CD4-positive, alpha-beta T cell treated with Interferon gamma for 1 hour (primary cell): ENCODE data around the gene MAPK13.
"Not testable (repeated sequence)": the region's sequence is repeated elsewhere in the genome, so short reads cannot be mapped to it uniquely, and the experiment has no call there.

Source experiments
- DNase-seq: peaks from one replicate; pipeline ENCODE4 v3.0.0-alpha.2; 2020

Gene MAPK13

DNA sequence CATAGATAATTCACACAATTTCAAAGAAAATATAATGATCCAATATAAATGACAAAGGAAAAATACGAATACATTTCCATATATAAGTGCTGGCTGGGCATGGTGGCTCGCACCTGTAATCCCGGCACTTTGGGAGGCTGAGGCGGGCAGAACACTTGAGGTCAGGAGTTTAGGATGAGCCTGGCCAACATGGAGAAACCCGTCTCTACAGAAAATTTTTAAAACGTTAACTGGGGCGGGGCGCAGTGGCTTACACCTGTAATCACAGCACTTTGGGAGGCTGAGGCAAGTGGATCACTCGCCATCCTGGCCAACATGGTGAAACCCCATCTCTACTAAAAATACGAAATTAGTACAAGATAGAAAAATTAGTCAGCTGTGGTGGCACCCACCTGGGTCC, 14.9 kb upstream of the MAPK13 start:
- no peak for DNase-seq

GRCh38 chr6:36116066-36116864, 14.0 kb upstream of the MAPK13 start:
- no peak for DNase-seq

DNA sequence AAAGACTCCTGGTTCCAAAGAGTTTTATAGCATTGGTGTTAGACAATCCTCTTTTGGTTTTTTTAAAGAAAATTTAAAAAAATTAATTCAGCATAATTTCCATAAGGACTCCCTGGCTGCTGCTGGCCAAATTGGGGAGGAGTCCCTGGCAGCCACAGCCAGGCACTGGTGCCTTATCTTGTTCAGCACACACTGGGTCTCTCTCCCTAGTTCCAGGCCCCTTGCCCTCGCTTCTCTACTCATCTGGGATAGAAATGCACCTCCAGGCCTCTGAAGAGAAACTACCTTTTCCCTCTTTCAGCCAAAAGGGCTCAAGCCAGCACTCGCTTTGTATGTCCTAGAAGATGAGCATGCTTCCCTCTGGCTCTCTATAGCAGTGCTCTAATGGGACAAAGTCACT, 13.4 kb upstream of the MAPK13 start:
- DNase-seq = no peak

DNA sequence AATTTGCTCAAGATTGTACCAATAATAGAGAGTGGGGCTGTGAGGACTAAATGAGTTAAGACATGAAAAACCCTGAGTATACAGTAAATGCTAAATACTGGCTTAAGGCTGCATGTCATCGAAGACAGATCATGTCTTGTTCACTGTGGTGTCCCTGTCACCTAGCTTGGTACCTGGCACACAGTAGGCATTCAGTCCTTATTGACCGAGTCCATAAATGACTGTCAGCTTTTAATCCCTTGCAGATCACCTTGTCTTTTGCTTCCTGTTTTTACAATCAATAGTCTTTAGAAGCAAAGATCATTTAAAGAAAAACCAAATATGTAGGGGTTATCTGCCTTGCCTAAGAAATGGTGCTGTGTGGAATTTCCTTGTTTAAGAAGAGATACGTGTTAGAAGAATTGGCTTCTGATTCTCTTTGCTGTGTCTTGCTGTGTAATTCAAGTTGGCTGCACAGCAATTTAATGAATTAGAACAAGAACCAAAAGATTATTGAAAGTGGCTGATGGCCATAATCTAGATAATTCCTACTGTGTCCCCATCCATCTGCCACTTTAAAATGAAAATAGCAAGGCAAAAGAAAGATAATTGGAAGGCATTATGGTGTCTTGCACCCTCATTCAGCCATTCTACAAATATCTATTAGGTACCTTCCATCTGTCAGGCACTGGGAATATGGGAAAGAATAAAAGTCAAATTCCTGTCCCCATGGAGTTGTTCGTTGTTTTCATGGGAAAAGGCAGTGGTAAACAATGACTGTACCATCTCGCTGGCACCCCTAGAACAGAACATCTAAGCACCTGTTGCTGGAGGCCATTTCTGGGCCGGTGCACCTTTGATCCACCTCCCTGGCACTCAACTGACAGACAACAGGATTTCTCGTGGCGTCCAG, 12.4 kb upstream of the MAPK13 start:
- no peak for DNase-seq

GRCh38 chr6:36118550-36119107, 11.7 kb upstream of the MAPK13 start:
- peak; percentile 86 for DNase-seq

DNA sequence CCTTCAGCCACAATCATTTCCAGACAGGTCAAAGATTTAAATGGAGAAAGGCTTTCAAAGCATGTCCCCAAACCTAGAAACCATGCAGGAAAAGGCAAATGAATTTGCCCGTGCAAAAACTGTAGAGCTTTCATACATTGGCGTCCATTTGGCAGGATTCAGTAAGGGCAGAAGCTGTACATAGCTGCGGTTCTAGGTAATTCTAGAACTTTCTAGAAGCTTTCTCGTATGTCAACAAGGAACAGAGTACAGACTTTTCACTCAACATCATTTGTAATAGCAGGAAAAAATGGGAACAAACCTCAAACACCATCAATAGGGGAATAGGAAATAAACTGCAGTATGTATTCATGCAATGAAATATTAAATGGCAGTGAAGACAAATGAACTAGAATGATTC, 11.1 kb upstream of the MAPK13 start:
- no peak for DNase-seq

- DNase-seq = no peak
Measured at GRCh38 chr6:36120018-36120417, 10.3 kb upstream of the MAPK13 start.

GRCh38 chr6:36120539-36120938, 9.8 kb upstream of the MAPK13 start:
- DNase-seq = peak; percentile 85

DNA sequence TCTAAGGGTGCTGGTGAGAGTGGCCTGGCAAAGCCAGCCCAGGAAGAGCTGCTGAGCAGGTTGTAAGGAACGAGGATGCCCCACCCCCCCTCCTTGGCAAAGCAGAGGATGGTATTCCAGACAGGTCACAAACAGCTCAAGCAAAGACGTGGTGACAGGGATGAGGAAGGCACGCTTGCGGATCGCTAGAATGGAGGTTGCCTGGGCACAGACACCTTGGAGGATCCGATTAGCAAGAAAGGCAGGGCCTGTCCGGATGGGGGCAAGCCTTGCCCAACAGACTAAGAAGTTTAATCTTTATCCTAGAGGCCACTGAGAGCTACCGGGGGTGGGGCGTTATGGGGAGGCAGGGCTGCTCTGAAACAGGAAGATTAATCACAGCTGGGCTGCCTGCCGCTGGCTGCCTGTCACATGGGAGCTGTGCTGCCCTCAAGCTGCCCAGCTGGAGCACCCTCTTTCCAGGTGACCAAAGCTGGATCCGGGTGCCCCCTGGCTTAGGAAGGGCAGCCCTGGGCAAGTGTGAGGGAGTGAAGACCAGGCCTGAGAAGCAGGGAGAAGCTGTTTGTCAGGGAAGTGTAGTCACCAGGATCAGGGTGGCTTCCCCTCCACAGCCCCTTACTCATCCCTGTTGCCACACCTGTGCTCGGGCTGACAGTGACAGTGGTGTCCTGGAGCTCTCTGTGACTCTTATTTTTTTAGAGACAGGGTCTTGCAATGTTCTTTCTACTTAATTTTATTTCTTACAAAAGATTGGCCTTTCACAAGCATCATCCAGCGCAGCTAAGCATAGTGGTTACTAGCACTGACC, 9.1 kb upstream of the MAPK13 start:
- DNase-seq = peak; percentile 76

DNA sequence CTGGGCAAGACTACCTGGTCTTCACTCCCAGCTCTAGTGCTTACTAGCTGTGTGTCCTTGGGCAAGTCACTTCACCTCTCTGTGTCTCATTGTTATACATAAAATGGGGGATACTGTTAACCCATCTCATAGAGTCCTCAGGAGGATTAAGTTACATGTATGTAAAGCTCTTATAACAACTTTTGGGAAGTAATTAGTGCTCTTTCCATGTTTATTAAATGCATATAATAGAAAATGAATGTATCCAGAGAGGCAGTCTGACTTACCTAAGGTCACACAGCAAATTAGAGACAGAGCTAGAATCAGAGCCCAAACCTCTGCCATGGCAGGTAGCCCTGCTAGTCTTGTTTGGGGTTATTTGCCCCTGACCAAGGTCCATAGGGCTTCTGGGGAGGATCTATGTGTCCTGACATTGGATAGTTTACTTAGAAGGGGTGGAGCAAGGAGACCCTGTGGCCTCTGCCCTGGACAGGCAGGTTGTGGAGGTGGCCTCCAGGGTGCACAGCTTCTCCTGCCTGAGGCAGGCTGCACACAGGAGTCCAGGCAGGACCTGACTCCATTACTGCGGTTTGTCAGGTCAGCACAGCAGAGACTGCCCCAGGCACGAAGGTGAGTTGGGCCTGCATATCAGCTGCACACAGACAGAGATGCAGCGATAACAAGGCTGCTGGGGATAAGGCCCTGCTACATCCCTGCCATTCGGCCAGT, 8.4 kb upstream of the MAPK13 start:
- no peak for DNase-seq

- no peak for DNase-seq
Measured at GRCh38 chr6:36122495-36123269, 7.6 kb upstream of the MAPK13 start.

DNA sequence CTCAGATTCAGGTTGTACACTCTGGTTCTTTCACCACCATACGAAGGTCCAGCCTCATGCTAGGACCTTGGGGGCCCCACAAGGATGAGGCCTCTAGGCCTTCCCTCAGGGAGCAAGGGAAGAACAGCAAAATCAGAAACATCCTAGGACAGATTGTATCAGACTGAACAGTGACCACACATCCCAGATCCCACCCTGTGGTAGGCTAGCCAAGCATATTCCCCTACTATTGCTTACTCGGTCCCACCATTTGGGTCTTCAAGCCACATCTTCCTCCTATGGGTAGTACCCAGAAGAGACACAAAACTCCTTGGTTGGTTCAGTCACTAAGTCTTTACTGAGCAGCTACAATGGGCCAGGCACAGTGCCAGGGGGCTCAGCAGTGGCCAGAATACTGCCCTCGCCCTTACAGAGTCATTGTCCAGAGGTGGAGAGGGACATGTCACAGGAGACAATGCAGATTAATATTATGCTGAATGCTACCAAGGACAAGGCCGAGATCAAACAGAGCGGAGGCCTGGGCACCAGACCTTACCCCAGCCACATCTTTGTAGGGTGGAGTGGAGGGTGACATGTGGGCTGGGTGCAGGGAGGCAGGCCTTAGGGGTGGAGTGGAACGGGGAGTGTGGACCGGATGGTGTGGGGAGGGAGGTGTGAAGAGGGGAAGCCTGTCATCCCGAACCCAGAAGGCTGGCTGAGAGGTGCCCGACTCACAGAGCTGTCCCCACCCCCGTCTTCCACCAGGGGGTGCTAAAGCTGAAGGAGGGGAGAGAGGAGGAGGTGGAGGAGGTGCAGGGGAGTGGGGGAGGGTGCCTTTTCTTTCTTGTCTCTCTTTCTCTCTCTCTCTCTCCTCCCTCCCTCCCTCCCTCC, 6.8 kb upstream of the MAPK13 start:
- peak; percentile 92 for DNase-seq

- not testable (repeated sequence) for DNase-seq
Measured at GRCh38 chr6:36124346-36124745, 6.0 kb upstream of the MAPK13 start.

DNA sequence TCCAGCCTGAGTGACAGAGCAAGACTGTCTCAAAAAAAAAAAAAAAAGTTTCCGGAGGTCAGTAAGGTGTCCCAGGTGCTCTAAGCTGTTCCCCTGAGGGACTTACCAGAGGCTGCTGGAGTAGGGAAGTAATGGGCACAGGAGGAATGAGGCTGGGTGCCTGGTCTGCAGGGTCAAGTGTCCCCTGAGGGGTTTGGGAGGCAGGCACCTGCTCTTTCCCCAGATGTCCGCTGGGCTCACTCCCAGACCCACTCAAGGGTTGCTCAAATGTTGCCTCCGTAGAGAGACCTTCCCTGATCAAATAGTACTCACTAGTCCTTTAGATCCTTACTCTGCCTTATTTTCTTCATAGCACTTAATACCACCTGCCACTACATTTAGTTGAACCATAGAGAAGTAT, 5.4 kb upstream of the MAPK13 start:
- DNase-seq = no peak

- DNase-seq = no peak
Measured at GRCh38 chr6:36125575-36125974, 4.7 kb upstream of the MAPK13 start.

DNA sequence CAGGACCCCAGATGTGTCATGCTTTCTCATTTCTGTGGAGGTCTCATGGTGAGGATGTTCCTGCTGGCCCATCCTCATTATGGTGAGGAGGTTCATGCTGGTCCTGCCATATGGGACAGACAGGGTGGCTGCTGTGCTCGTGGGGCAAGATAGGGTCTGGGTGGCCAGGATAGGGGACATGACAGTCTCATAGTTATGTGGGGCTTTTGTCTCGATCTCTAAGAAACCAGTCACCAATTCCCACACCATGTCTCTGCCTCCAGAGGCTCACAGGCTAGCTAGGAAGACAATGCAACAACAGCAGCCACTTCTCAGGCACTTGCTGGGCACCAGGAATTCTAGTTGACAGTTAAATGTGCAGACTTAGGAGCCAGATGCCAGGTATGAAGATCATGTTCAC, 4.2 kb upstream of the MAPK13 start:
- DNase-seq = no peak

- no peak for DNase-seq
Measured at GRCh38 chr6:36126553-36127458, 3.5 kb upstream of the MAPK13 start.

DNA sequence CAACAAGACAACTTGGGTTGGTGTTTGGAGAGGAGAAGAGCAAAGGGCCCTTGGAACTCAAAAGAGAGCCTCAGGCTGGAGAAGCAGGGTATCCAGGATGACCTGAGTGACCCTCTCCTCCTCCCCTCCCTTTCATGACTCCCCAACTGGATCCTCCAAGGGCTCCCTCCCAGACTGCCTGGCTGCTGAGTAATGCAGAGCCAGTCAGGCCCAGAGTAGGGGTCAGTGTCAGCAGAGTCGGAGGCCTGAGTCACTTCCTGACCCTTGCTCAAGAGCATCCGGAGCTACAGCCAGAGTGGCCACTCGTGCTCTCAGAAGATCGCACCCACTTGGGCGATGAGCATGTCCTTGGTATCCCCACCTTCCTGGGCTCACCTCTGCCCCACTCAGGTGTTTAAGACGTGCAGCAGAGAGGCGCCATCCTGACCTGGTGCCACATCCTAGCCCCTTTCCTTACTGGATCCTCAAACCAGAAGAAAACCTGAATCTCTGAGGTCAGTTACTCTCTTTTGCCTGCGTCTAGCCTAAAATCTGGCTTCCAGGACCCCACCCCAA, 2.8 kb upstream of the MAPK13 start:
- DNase-seq = peak; percentile 75

GRCh38 chr6:36128073-36128472, 2.2 kb upstream of the MAPK13 start:
- no peak for DNase-seq
